Measurements from ENCODE around the gene SLAMF1.

SLAMF1 gene

DNA sequence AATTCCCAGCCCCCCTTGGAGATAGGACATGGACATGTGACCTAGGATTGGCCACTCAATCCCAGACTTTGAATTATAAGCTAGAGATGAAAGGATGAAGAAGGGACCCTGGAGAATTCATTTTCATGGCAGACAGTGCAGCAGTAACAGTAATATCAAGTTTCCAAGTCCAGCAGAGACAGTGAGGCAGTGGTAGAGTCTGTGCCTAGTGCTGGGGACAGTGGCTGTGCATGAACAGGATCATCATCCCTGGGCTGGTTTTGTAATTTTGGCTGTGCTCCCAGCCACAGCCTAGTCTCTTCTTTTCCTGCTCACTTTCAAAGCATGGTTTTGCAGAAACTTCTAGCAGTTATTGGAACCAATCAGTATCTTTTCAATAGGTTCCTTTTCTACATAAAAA is 37.9 kb downstream of the SLAMF1 start:
- TF ChIP-seq SPI1 (IDR thresholded peaks at IDR 0.05; ENCODE audit: borderline replicate concordance, low read depth) = no peak
- no peak for TF ChIP-seq GABPA (IDR thresholded peaks at IDR 0.05; ENCODE audit: low read depth)
- TF ChIP-seq, protein P1, sequence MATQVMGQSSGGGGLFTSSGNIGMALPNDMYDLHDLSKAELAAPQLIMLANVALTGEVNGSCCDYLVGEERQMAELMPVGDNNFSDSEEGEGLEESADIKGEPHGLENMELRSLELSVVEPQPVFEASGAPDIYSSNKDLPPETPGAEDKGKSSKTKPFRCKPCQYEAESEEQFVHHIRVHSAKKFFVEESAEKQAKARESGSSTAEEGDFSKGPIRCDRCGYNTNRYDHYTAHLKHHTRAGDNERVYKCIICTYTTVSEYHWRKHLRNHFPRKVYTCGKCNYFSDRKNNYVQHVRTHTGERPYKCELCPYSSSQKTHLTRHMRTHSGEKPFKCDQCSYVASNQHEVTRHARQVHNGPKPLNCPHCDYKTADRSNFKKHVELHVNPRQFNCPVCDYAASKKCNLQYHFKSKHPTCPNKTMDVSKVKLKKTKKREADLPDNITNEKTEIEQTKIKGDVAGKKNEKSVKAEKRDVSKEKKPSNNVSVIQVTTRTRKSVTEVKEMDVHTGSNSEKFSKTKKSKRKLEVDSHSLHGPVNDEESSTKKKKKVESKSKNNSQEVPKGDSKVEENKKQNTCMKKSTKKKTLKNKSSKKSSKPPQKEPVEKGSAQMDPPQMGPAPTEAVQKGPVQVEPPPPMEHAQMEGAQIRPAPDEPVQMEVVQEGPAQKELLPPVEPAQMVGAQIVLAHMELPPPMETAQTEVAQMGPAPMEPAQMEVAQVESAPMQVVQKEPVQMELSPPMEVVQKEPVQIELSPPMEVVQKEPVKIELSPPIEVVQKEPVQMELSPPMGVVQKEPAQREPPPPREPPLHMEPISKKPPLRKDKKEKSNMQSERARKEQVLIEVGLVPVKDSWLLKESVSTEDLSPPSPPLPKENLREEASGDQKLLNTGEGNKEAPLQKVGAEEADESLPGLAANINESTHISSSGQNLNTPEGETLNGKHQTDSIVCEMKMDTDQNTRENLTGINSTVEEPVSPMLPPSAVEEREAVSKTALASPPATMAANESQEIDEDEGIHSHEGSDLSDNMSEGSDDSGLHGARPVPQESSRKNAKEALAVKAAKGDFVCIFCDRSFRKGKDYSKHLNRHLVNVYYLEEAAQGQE (IDR thresholded peaks at IDR 0.05; ENCODE audit: insufficient replicate concordance, low read depth) = no peak
- no peak for TF ChIP-seq POLR2AphosphoS5 (IDR thresholded peaks at IDR 0.05; ENCODE audit: low read depth)
- TF ChIP-seq, protein P2, sequence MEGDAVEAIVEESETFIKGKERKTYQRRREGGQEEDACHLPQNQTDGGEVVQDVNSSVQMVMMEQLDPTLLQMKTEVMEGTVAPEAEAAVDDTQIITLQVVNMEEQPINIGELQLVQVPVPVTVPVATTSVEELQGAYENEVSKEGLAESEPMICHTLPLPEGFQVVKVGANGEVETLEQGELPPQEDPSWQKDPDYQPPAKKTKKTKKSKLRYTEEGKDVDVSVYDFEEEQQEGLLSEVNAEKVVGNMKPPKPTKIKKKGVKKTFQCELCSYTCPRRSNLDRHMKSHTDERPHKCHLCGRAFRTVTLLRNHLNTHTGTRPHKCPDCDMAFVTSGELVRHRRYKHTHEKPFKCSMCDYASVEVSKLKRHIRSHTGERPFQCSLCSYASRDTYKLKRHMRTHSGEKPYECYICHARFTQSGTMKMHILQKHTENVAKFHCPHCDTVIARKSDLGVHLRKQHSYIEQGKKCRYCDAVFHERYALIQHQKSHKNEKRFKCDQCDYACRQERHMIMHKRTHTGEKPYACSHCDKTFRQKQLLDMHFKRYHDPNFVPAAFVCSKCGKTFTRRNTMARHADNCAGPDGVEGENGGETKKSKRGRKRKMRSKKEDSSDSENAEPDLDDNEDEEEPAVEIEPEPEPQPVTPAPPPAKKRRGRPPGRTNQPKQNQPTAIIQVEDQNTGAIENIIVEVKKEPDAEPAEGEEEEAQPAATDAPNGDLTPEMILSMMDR (IDR thresholded peaks at IDR 0.05; ENCODE audit: insufficient read depth, low read length) = no peak
- Histone ChIP-seq H3K4me3 (replicated peaks; ENCODE audit: insufficient read depth, low read length) (no peak overlapping the region), H3K27me3 (ENCODE audit: insufficient read depth, poor library complexity, severe bottlenecking) (no peaks in the 10 kb centered on the region), H3K27ac (replicated peaks) (no peak overlapping the region)
- no peak for DNase-seq (ENCODE audit: low read depth in 1 of 2, low spot score in 1 of 2)

DNA sequence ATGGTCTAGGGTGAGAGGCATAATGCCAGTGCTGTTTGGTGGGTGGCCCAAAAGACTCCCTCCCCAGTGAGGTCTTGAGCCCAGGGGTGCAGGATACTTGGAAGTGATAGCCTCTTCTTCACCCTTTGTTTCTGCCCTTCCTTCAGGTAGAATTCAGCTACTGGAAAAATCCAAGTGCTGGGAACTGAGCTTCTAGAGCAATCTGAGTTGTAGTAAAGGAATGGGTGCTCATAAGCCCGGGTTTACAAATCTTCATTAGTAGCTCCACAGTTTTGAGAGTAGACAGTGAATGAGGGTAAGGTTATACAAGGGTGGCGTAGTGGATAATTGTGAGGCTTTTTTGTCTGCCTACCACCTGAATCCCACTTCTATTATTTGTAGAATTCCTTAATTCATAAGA is 38.3 kb downstream of the SLAMF1 start:
- H3K27me3 ChIP-seq (ENCODE audit: insufficient read depth, poor library complexity, severe bottlenecking) = no peaks in the 10 kb centered on the region
- H3K4me3 ChIP-seq (replicated peaks; ENCODE audit: insufficient read depth, low read length) = no peak overlapping the region
- no peak for TF ChIP-seq POLR2AphosphoS5 (IDR thresholded peaks at IDR 0.05; ENCODE audit: low read depth)
- TF ChIP-seq SPI1 (IDR thresholded peaks at IDR 0.05; ENCODE audit: borderline replicate concordance, low read depth) = no peak
- TF ChIP-seq GABPA (IDR thresholded peaks at IDR 0.05; ENCODE audit: low read depth) = no peak
- TF ChIP-seq, protein P2 (IDR thresholded peaks at IDR 0.05; ENCODE audit: insufficient read depth, low read length) = no peak
- TF ChIP-seq, protein P1 (IDR thresholded peaks at IDR 0.05; ENCODE audit: insufficient replicate concordance, low read depth) = no peak
- no peak overlapping the region for H3K27ac ChIP-seq (replicated peaks)
- DNase-seq (ENCODE audit: low read depth in 1 of 2, low spot score in 1 of 2) = no peak

DNA sequence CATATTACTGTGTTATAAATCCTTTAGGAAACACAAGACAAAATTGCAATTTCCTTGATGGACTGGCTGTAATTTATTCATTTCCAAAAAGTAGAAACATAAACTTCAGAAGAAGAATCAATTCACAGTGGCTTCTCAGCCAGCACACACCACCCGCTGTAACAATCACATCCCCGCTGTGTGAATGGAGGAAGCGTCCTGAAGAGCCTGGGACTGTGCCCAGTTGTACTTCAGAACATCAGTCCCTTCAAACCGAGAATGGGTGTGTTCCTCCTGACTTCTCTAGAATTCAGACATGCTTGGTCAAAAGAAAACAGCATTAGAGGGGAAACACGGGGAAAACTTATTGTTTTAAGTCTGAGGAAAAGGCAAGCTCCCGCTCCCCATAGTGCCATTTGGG is 38.8 kb downstream of the SLAMF1 start:
- H3K27me3 ChIP-seq (ENCODE audit: insufficient read depth, poor library complexity, severe bottlenecking) = no peaks in the 10 kb centered on the region
- no peak overlapping the region for H3K27ac ChIP-seq (replicated peaks)
- TF ChIP-seq POLR2AphosphoS5 (IDR thresholded peaks at IDR 0.05; ENCODE audit: low read depth) = no peak
- TF ChIP-seq, protein P2 (IDR thresholded peaks at IDR 0.05; ENCODE audit: insufficient read depth, low read length) = no peak
- TF ChIP-seq SPI1 (IDR thresholded peaks at IDR 0.05; ENCODE audit: borderline replicate concordance, low read depth) = no peak
- TF ChIP-seq GABPA (IDR thresholded peaks at IDR 0.05; ENCODE audit: low read depth) = no peak
- TF ChIP-seq, protein P1 (IDR thresholded peaks at IDR 0.05; ENCODE audit: insufficient replicate concordance, low read depth) = no peak
- no peak for DNase-seq (ENCODE audit: low read depth in 1 of 2, low spot score in 1 of 2)
- no peak overlapping the region for H3K4me3 ChIP-seq (replicated peaks; ENCODE audit: insufficient read depth, low read length)
